B cell (primary cell): ENCODE results near the gene ADCY7. TPM values are rescaled to one million over a fixed set of nuclear protein-coding genes. Genes with fewer than 3 reads are reported as not detected.

Experiments used
- ATAC-seq: fragments of 200-7000 bp; cut with Tn5 transposase; one replicate; pipeline ENCODE4 v1.10.0; 2021; ENCODE audit warnings: low read depth, mild to moderate bottlenecking, moderate number of reproducible peaks, moderate library complexity
- CTCF ChIA-PET: fragments of 350-600 bp; sonication (Branson Sonifier 250); formaldehyde crosslinking; loops from one replicate; lab custom pipeline; 2021; ENCODE audit warnings: antibody characterized with exemption, inconsistent platforms; lab: Charles Lee
- POLR2A ChIA-PET: fragments of 350-600 bp; sonication (Branson Sonifier 250); formaldehyde crosslinking; loops from one replicate; lab custom pipeline; 2021; ENCODE audit warnings: antibody characterized with exemption; lab: Charles Lee
- DNase-seq: peaks from one replicate; pipeline ENCODE4 v3.0.0; 2013
- H2AFZ ChIP-seq: 2 replicates; pipeline ENCODE4 v1.6.1; 2012; ENCODE audit warnings: mild to moderate bottlenecking, low read depth, low read length; ENCODE audit not compliant: insufficient read depth, poor library complexity, severe bottlenecking
- H3K27ac ChIP-seq, 2 donors: 1 replicate in 1 of 2; 2 replicates in 1 of 2; pipeline ENCODE4 v1.5.1; 2012 to 2013; ENCODE audit warnings: low read length in 2 of 2, mild to moderate bottlenecking in 2 of 2, moderate library complexity in 1 of 2
- H3K27me3 ChIP-seq, 4 experiments: fragments of 200-600 bp in 1 of 4; sonication (generic) in 1 of 4; replicated peaks in 1 of 4; 1 replicate in 2 of 4; 2 replicates in 2 of 4; pipeline versions ENCODE4 v1.6.1 to v1.7.0; 2013 to 2016; ENCODE audit warnings: low read length in 3 of 4, mild to moderate bottlenecking in 2 of 4, mixed read lengths in 1 of 4, moderate library complexity in 1 of 4; ENCODE audit not compliant: insufficient read depth in 4 of 4, control insufficient read depth in 3 of 4; ENCODE audit errors: control extremely low read depth in 1 of 4
- H3K36me3 ChIP-seq, 2 experiments: replicated peaks in 1 of 2; 1 replicate in 1 of 2; 2 replicates in 1 of 2; pipeline versions ENCODE4 v1.6.1 to v1.7.1; 2013; ENCODE audit warnings: low read length in 1 of 2; ENCODE audit not compliant: insufficient read depth in 2 of 2, control insufficient read depth in 1 of 2; ENCODE audit errors: control extremely low read depth in 1 of 2, extremely low read depth in 1 of 2
- H3K4me1 ChIP-seq, 2 donors: fragments of 200-600 bp in 1 of 2; sonication (generic) in 1 of 2; 1 replicate in 1 of 2; 2 replicates in 1 of 2; pipeline versions ENCODE4 v1.5.1 to v1.6.1; 2013 to 2017; ENCODE audit warnings: low read length in 2 of 2; ENCODE audit not compliant: control insufficient read depth in 2 of 2, insufficient read depth in 2 of 2
- H3K4me2 ChIP-seq: replicated peaks from 2 replicates; pipeline ENCODE3; 2012; ENCODE audit warnings: mild to moderate bottlenecking, low read depth, low read length; ENCODE audit not compliant: poor library complexity, severe bottlenecking
- H3K4me3 ChIP-seq, 5 experiments: fragments of 200-600 bp in 1 of 5; sonication (generic) in 1 of 5; 1 replicate in 3 of 5; 2 replicates in 2 of 5; pipeline versions ENCODE4 v1.5.1 to v1.7.0; 2011 to 2016; ENCODE audit warnings: low read length in 4 of 5, mild to moderate bottlenecking in 4 of 5, low read depth in 2 of 5, control low read depth in 1 of 5, moderate library complexity in 1 of 5; ENCODE audit not compliant: insufficient read depth in 1 of 5; ENCODE audit errors: control extremely low read depth in 1 of 5, extremely low read depth in 1 of 5
- H3K79me2 ChIP-seq: fragments of 200-600 bp; sonication (generic); one replicate; pipeline ENCODE4 v1.6.0; 2016; ENCODE audit warnings: low read length; ENCODE audit not compliant: control insufficient read depth, insufficient read depth
- H3K9ac ChIP-seq: fragments of 200-600 bp; sonication (generic); 2 replicates; pipeline ENCODE4 v1.6.1; 2017; ENCODE audit warnings: mild to moderate bottlenecking, low read length, moderate library complexity
- H3K9me3 ChIP-seq, 3 donors: one replicate each; pipeline versions ENCODE4 v1.6.1 to v1.7.1; 2013; ENCODE audit warnings: low read length in 2 of 3; ENCODE audit not compliant: control insufficient read depth in 2 of 3, insufficient read depth in 1 of 3; ENCODE audit errors: control extremely low read depth in 1 of 3
- H4K20me1 ChIP-seq: 2 replicates; pipeline ENCODE4 v1.6.0; 2012; ENCODE audit warnings: mild to moderate bottlenecking, low read length; ENCODE audit not compliant: insufficient read depth, control insufficient read depth, poor library complexity, severe bottlenecking
- H3K27ac Mint-ChIP-seq: one replicate; pipeline ENCODE4 v1.8.0; 2021; ENCODE audit warnings: mixed read lengths
- H3K27me3 Mint-ChIP-seq: one replicate; pipeline ENCODE4 v1.8.0; 2021; ENCODE audit warnings: mixed read lengths
- H3K4me1 Mint-ChIP-seq: one replicate; pipeline ENCODE4 v1.8.0; 2021; ENCODE audit warnings: mixed read lengths
- H3K4me3 Mint-ChIP-seq: one replicate; pipeline ENCODE4 v1.8.0; 2021; ENCODE audit warnings: mixed read lengths
- H3K9me3 Mint-ChIP-seq: one replicate; pipeline ENCODE4 v1.8.0; 2022; ENCODE audit warnings: mixed read lengths; ENCODE audit not compliant: insufficient read depth
- CTCF ChIP-seq: fragments of 200-600 bp; IDR thresholded peaks from one replicate; pipeline ENCODE4 v1.8.0; 2022; ENCODE audit warnings: antibody characterized with exemption, mild to moderate bottlenecking
- EZH2 ChIP-seq: IDR thresholded peaks from 2 replicates; pipeline ENCODE4 v1.6.1; 2012; ENCODE audit warnings: borderline replicate concordance, low read depth, mild to moderate bottlenecking, moderate library complexity, low read length; ENCODE audit not compliant: insufficient read depth, poor library complexity, severe bottlenecking
- WGBS: methylation state at CpG from one replicate; pipeline ENCODE4 v1.1.5; 2013; ENCODE audit warnings: missing lambda C conversion rate; ENCODE audit not compliant: insufficient coverage; 5-methylcytosine and 5-hydroxymethylcytosine counted together
- intact Hi-C: fragments of 100-400 bp; cut with micrococcal nuclease; formaldehyde crosslinking; loops from one replicate; pipeline ENCODE4 v1.10.0; 2022
- polyA plus RNA-seq: library from polyadenylated mRNA; depleted of rRNA; stranded (reverse); fragments of >200 nt; gene quantifications from 2 replicates; pipeline ENCODE4 v1.2.3, GENCODE V29; 2012
- total RNA-seq, 2 donors: library from RNA; stranded (reverse); fragments of 120-200 nt in 1 of 2; gene quantifications; 1 replicate in 1 of 2; 2 replicates in 1 of 2; pipeline versions ENCODE4 v1.2.3 to v1.2.4, GENCODE V29; 2013 to 2022

The ADCY7 gene
- total and polyA plus RNA-seq, 2 donors (not counting 1 experiment from before 2014, with no cell fraction given): 78.4 to 207 TPM

- POLR2A ChIA-PET: interaction anchor here (0.6 kb wide), 1 partner anchor 46 kb away, joined by 3 read pairs; no protein-coding TSS in a partner anchor
- Histone ChIP-seq H2AFZ (no peak overlapping the region), H3K79me2 (peaks cover 20% of the 10 kb centered on the region), H3K9ac (no peak overlapping the region), H3K27me3 (no peaks in the 10 kb centered on the region), H4K20me1 (no peaks in the 10 kb centered on the region), H3K4me2 (peak overlapping the region; percentile 10), H3K4me1 (peaks cover 0 to 63% of the 10 kb centered on the region in 2 donors), H3K27ac (peak overlapping the region; percentile 73 to 90), H3K9me3 (peaks cover 0 to 1% (median 0%) of the 10 kb centered on the region in 3 donors), H3K36me3 (peaks cover 22 to 47% of the 10 kb centered on the region in 2 experiments), H3K4me3 (no peak overlapping the region)
- 44% methylated on average over 5 of the region's 8 CpGs for whole genome bisulfite sequencing
- CTCF ChIA-PET: interaction anchor here (14.6 kb wide), 1 partner anchor 17 kb away, joined by 329 read pairs; no protein-coding TSS in a partner anchor
- DNase-seq (no peak), ATAC-seq (peak; percentile 86)
- Mint-ChIP-seq H3K27me3 (no peaks in the 10 kb centered on the region), H3K4me3 (peak overlapping the region; percentile 75), H3K9me3 (peaks cover 3% of the 10 kb centered on the region), H3K27ac (peak overlapping the region; percentile 96), H3K4me1 (peaks cover 63% of the 10 kb centered on the region)
- intact Hi-C loops: loop anchor here (2.0 kb wide), 1 partner anchor 59 kb away; no protein-coding TSS in a partner anchor
- no peak for TF ChIP-seq CTCF
- no peak for TF ChIP-seq EZH2
Measured at GRCh38 chr16:50335196-50335958, 69.0 kb downstream of the ADCY7 start.

GRCh38 chr16:50336884-50337283 lies 70.5 kb downstream of the ADCY7 start:
- Histone ChIP-seq H3K4me1 (peaks cover 0 to 55% of the 10 kb centered on the region in 2 donors), H3K9me3 (peaks cover 0 to 1% (median 0%) of the 10 kb centered on the region in 3 donors), H4K20me1 (no peaks in the 10 kb centered on the region), H3K4me2 (peak overlapping the region; percentile 13), H3K27ac (peak overlapping the region; percentile 66 to 90), H3K9ac (no peak overlapping the region), H2AFZ (no peak overlapping the region), H3K27me3 (no peaks in the 10 kb centered on the region), H3K79me2 (peaks cover 16% of the 10 kb centered on the region), H3K36me3 (peaks cover 20 to 54% of the 10 kb centered on the region in 2 experiments), H3K4me3 (no peak overlapping the region)
- TF ChIP-seq CTCF (no peak), EZH2 (no peak)
- no CpG with 5 or more reads among the region's 1 CpG for WGBS
- DNase-seq (no peak), ATAC-seq (no peak)
- no peak overlapping the region for H3K4me3 Mint-ChIP-seq
- no peaks in the 10 kb centered on the region for H3K27me3 Mint-ChIP-seq
- intact Hi-C loops: no loop called here
- peaks cover 3% of the 10 kb centered on the region for H3K9me3 Mint-ChIP-seq
- ChIA-PET POLR2A (no interaction called here), CTCF (interaction anchor here (0.7 to 4.3 kb wide), 4 partner anchors 10 to 328 kb away, joined by 4 to 35 read pairs (median 16); no protein-coding TSS in a partner anchor)
- peaks cover 53% of the 10 kb centered on the region for H3K4me1 Mint-ChIP-seq
- H3K27ac Mint-ChIP-seq: peak overlapping the region; percentile 92
